SK-N-SH (cell line): Measurements from ENCODE around the gene NIN. TPM values are rescaled to one million over a fixed set of nuclear protein-coding genes. Genes with fewer than 3 reads are reported as not detected.
A peak's percentile ranks its signal among the peaks of the same experiment; 100 is the strongest.

Experiments used
- ELF1 ChIP-seq: IDR thresholded peaks from 2 replicates; pipeline ENCODE4 v1.4.0; 2012
- EP300 ChIP-seq, 2 experiments: IDR thresholded peaks; 2 replicates each; pipeline versions ENCODE4 v1.4.0 to v1.6.1; 2012; ENCODE audit warnings: borderline replicate concordance in 1 of 2, low read depth in 1 of 2, low read length in 1 of 2
- EZH2phosphoT487 ChIP-seq: fragments of 200-600 bp; sonication (generic); IDR thresholded peaks from 2 replicates; pipeline ENCODE4 v1.6.1; 2017; ENCODE audit warnings: low read depth, mixed run types, mild to moderate bottlenecking, antibody characterized with exemption, moderate library complexity, borderline replicate concordance
- FOXJ3 ChIP-seq: sonication (generic); formaldehyde crosslinking; IDR thresholded peaks from 2 replicates; pipeline ENCODE4 v1.5.1; 2020; ENCODE audit warnings: mild to moderate bottlenecking, missing genetic modification reagents
- FOXM1 ChIP-seq: IDR thresholded peaks from 2 replicates; pipeline ENCODE4 v1.4.0; 2012; ENCODE audit warnings: low read depth, mild to moderate bottlenecking
- GATA2 ChIP-seq: sonication (generic); formaldehyde crosslinking; IDR thresholded peaks from 2 replicates; pipeline ENCODE4 v1.5.0; 2020; ENCODE audit warnings: mild to moderate bottlenecking, missing genetic modification reagents
- JUND ChIP-seq: IDR thresholded peaks from 2 replicates; pipeline ENCODE4 v1.4.0; 2012
- MXI1 ChIP-seq: IDR thresholded peaks from 2 replicates; pipeline ENCODE4 v1.6.1; 2012; ENCODE audit warnings: mild to moderate bottlenecking, low read depth, low read length, improper control_type of control experiment
- NFIC ChIP-seq: IDR thresholded peaks from 2 replicates; pipeline ENCODE4 v1.4.0; 2012; ENCODE audit warnings: borderline replicate concordance
- NRF1 ChIP-seq: IDR thresholded peaks from 2 replicates; pipeline ENCODE4 v1.6.1; 2012; ENCODE audit warnings: low read depth, mild to moderate bottlenecking, low read length
- POLR2AphosphoS5 ChIP-seq: IDR thresholded peaks from 2 replicates; pipeline ENCODE4 v1.6.1; 2012; ENCODE audit warnings: low read depth, low read length
- RAD21 ChIP-seq: IDR thresholded peaks from 2 replicates; pipeline ENCODE4 v1.6.1; 2012; ENCODE audit warnings: mild to moderate bottlenecking, low read length
- REST ChIP-seq: IDR thresholded peaks from 2 replicates; pipeline ENCODE4 v1.6.1; 2012; ENCODE audit warnings: mild to moderate bottlenecking, low read depth, low read length, moderate library complexity
- RFX5 ChIP-seq: IDR thresholded peaks from 2 replicates; pipeline ENCODE4 v1.6.1; 2012; ENCODE audit warnings: mild to moderate bottlenecking, improper control_type of control experiment, low read length
- RXRA ChIP-seq: IDR thresholded peaks from 2 replicates; pipeline ENCODE4 v1.4.0; 2012; ENCODE audit warnings: low read depth, mild to moderate bottlenecking, borderline replicate concordance
- SMC3 ChIP-seq: IDR thresholded peaks from 2 replicates; pipeline ENCODE4 v1.6.1; 2012; ENCODE audit warnings: low read depth, low read length, improper control_type of control experiment
- TAF1 ChIP-seq: IDR thresholded peaks from 2 replicates; pipeline ENCODE4 v1.6.1; 2012; ENCODE audit warnings: low read depth, mild to moderate bottlenecking, low read length, moderate library complexity, borderline replicate concordance
- TCF12 ChIP-seq: IDR thresholded peaks from 2 replicates; pipeline ENCODE4 v1.4.0; 2012
- USF1 ChIP-seq: IDR thresholded peaks from 2 replicates; pipeline ENCODE4 v1.4.0; 2012; ENCODE audit warnings: low read depth, borderline replicate concordance
- YY1 ChIP-seq: IDR thresholded peaks from 2 replicates; pipeline ENCODE4 v1.4.0; 2012; ENCODE audit warnings: low read depth, mild to moderate bottlenecking
- polyA plus RNA-seq, 3 experiments: library from polyadenylated mRNA; depleted of rRNA; stranded (reverse); fragments of >200 nt; gene quantifications; 2 replicates each; pipeline ENCODE4 v1.2.3, GENCODE V29; 2012
- TF ChIP-seq, protein P1 (sequence below): fragments of 200-600 bp; sonication (generic); IDR thresholded peaks from 2 replicates; pipeline ENCODE4 v1.6.1; 2017; ENCODE audit warnings: antibody characterized with exemption, mild to moderate bottlenecking, moderate library complexity

Gene NIN
- polyA plus RNA-seq, 1 of the 3 experiments (the other 2 are of a cell fraction): 10.0 TPM

DNA sequence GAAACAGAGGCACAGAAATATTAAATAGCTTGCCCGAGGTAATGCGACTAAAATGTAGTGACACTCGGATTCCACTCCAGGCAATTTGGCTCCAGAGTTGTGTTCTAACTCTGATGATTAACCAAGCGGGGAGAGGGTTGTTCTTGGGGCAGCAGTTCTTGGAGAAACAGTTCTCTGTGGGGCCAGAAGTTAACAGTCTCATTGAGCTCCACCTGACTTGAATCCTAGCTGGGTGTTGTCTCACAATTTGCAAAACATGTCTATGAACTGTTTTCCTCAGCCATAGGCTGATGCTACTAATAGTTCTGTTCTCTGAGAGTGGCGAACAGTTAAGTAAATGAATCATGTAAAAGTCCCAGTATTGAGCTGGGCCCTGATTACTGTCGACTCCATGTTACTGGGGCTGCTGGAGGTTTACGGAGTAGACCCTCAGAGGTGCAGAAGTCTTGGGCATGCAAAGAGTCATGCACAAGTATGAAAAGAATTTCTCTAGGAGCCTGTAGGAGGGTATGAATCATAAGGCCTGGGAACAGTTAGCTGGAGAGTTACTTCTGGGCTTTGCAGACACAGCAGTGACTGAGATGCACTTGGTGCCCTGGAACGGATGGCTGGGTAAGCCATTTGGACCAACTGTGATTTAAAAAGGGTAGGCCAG is 15.4 kb upstream of the NIN start (continued):
- peak in 1 of 2 experiments; percentile 55; a peak in 1 of 4 replicates for TF ChIP-seq EP300 (IDR thresholded peaks at IDR 0.05; ENCODE audit: borderline replicate concordance in 1 of 2, low read depth in 1 of 2, low read length in 1 of 2)
- TF ChIP-seq JUND: peak; percentile 72
- TF ChIP-seq SMC3: no peak
- no peak for TF ChIP-seq FOXM1
- peak; percentile 82 for TF ChIP-seq TCF12
- no peak for TF ChIP-seq RXRA
- TF ChIP-seq TAF1: 0 out of 2 replicates have a peak, but pooled peaks have one; percentile 14
- TF ChIP-seq EZH2phosphoT487: no peak
- TF ChIP-seq POLR2AphosphoS5: peak; percentile 41; the same call in 1 of the 2 replicates
- no peak for TF ChIP-seq REST
- no peak for TF ChIP-seq GATA2 (CRISPR knock-in tag)
- no peak for TF ChIP-seq YY1
- no peak for TF ChIP-seq USF1
- no peak for TF ChIP-seq RFX5
- TF ChIP-seq FOXJ3 (CRISPR knock-in tag): no peak
- no peak for TF ChIP-seq NRF1
- TF ChIP-seq RAD21: no peak
- TF ChIP-seq MXI1: no peak
- TF ChIP-seq ELF1: no peak
- peak; percentile 48; the same call in 1 of the 2 replicates for TF ChIP-seq NFIC
- TF ChIP-seq, protein P1, sequence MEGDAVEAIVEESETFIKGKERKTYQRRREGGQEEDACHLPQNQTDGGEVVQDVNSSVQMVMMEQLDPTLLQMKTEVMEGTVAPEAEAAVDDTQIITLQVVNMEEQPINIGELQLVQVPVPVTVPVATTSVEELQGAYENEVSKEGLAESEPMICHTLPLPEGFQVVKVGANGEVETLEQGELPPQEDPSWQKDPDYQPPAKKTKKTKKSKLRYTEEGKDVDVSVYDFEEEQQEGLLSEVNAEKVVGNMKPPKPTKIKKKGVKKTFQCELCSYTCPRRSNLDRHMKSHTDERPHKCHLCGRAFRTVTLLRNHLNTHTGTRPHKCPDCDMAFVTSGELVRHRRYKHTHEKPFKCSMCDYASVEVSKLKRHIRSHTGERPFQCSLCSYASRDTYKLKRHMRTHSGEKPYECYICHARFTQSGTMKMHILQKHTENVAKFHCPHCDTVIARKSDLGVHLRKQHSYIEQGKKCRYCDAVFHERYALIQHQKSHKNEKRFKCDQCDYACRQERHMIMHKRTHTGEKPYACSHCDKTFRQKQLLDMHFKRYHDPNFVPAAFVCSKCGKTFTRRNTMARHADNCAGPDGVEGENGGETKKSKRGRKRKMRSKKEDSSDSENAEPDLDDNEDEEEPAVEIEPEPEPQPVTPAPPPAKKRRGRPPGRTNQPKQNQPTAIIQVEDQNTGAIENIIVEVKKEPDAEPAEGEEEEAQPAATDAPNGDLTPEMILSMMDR: no peak
